CD4-positive, alpha-beta T cell (primary cell): ENCODE data around the gene OPCML. TPM values are rescaled to one million over a fixed set of nuclear protein-coding genes. Genes with fewer than 3 reads are reported as not detected.

Experiments used
- ATAC-seq: fragments of 200-7000 bp; cut with Tn5 transposase; one replicate; pipeline ENCODE4 v1.10.0; 2022; ENCODE audit warnings: mild to moderate bottlenecking; ENCODE audit not compliant: poor library complexity
- CTCF ChIA-PET: fragments of 350-600 bp; sonication (Branson Sonifier 250); formaldehyde crosslinking; loops from one replicate; lab custom pipeline; 2021; ENCODE audit warnings: antibody characterized with exemption, inconsistent platforms; lab: Charles Lee
- POLR2A ChIA-PET: fragments of 350-600 bp; sonication (Branson Sonifier 250); formaldehyde crosslinking; loops from one replicate; lab custom pipeline; 2021; ENCODE audit warnings: antibody characterized with exemption, inconsistent platforms; lab: Charles Lee
- DNase-seq, 14 experiments: peaks; one replicate each; pipeline ENCODE4 v3.0.0-alpha.2; 2013 to 2020; ENCODE audit warnings: mixed read lengths in 2 of 14
- H3K27ac ChIP-seq, 2 donors: one replicate each; pipeline versions ENCODE4 v1.5.1 to v1.7.0; 2013; ENCODE audit warnings: low read length in 2 of 2, low read depth in 1 of 2, mild to moderate bottlenecking in 1 of 2
- H3K27me3 ChIP-seq, 2 experiments: 1 replicate in 1 of 2; 2 replicates in 1 of 2; pipeline versions ENCODE4 v1.6.1 to v1.7.0; 2013; ENCODE audit warnings: low read length in 2 of 2, control low read depth in 1 of 2, mild to moderate bottlenecking in 1 of 2, moderate library complexity in 1 of 2; ENCODE audit not compliant: insufficient read depth in 2 of 2, control insufficient read depth in 1 of 2
- H3K36me3 ChIP-seq: one replicate; pipeline ENCODE4 v1.6.1; 2013; ENCODE audit warnings: low read length, control low read depth; ENCODE audit not compliant: insufficient read depth
- H3K4me1 ChIP-seq: one replicate; pipeline ENCODE4 v1.6.1; 2013; ENCODE audit warnings: low read length, control low read depth; ENCODE audit not compliant: insufficient read depth
- H3K4me3 ChIP-seq: one replicate; pipeline ENCODE4 v1.5.1; 2013; ENCODE audit warnings: mild to moderate bottlenecking, low read length, moderate library complexity
- H3K9me3 ChIP-seq, 2 experiments: 1 replicate in 1 of 2; 2 replicates in 1 of 2; pipeline versions ENCODE4 v1.6.1 to v1.7.0; 2013; ENCODE audit warnings: low read length in 2 of 2, mild to moderate bottlenecking in 2 of 2, control low read depth in 1 of 2, moderate library complexity in 1 of 2; ENCODE audit not compliant: control insufficient read depth in 1 of 2, insufficient read depth in 1 of 2
- H3K27ac Mint-ChIP-seq: one replicate; pipeline ENCODE4 v1.8.0; 2020; ENCODE audit warnings: mixed read lengths
- H3K27me3 Mint-ChIP-seq: one replicate; pipeline ENCODE4 v1.8.0; 2021; ENCODE audit warnings: mixed read lengths
- H3K36me3 Mint-ChIP-seq: one replicate; pipeline ENCODE4 v1.8.0; 2021; ENCODE audit warnings: low read depth, mixed read lengths
- H3K4me1 Mint-ChIP-seq: one replicate; pipeline ENCODE4 v1.8.0; 2021; ENCODE audit warnings: low read depth, mixed read lengths
- H3K4me3 Mint-ChIP-seq: one replicate; pipeline ENCODE4 v1.8.0; 2020; ENCODE audit warnings: mild to moderate bottlenecking, mixed read lengths
- H3K9me3 Mint-ChIP-seq: one replicate; pipeline ENCODE4 v1.8.0; 2020; ENCODE audit warnings: mixed read lengths
- CTCF ChIP-seq: fragments of 200-600 bp; IDR thresholded peaks from one replicate; pipeline ENCODE4 v1.8.0; 2022; ENCODE audit warnings: antibody characterized with exemption, mild to moderate bottlenecking
- intact Hi-C, 2 experiments: fragments of 100-400 bp; cut with DNase I in 1 of 2; cut with micrococcal nuclease in 1 of 2; formaldehyde crosslinking; loops; one replicate each; pipeline versions ENCODE4 v1.15.1 to v1.9.0; 2023 to 2025; cut with DNase I, micrococcal nuclease
- total RNA-seq, 174 experiments: library from RNA in 2 of 174; stranded (reverse) in 2 of 174; gene quantifications; one replicate each; pipeline ENCODE4 v1.2.3 and lab custom pipeline; 2021 to 2026

OPCML gene
- total RNA-seq, 2 experiments from 2014 or later = not detected

GRCh38 chr11:132456751-132457328 is 1075.5 kb downstream of the OPCML start:
- Histone ChIP-seq H3K9me3 (peaks cover 3% of the 10 kb centered on the region in 2 experiments), H3K4me3 (no peak overlapping the region), H3K27ac (no peak overlapping the region), H3K27me3 (no peaks in the 10 kb centered on the region), H3K4me1 (no peaks in the 10 kb centered on the region), H3K36me3 (no peaks in the 10 kb centered on the region)
- no peak for DNase-seq
- ChIA-PET POLR2A (no interaction called here), CTCF (no interaction called here)
- Mint-ChIP-seq H3K36me3 (no peaks in the 10 kb centered on the region), H3K27ac (no peak overlapping the region), H3K4me3 (no peak overlapping the region), H3K4me1 (no peaks in the 10 kb centered on the region), H3K27me3 (no peaks in the 10 kb centered on the region), H3K9me3 (peaks cover 6% of the 10 kb centered on the region)
- intact Hi-C loops = no loop called here
- no peak for ATAC-seq
- TF ChIP-seq CTCF = no peak

GRCh38 chr11:132455044-132455443 is 1077.3 kb downstream of the OPCML start:
- no peak overlapping the region for H3K27ac Mint-ChIP-seq
- ChIA-PET CTCF (no interaction called here), POLR2A (no interaction called here)
- no peaks in the 10 kb centered on the region for H3K27me3 ChIP-seq
- H3K4me1 ChIP-seq = no peaks in the 10 kb centered on the region
- ATAC-seq (no peak), DNase-seq (no peak)
- H3K27ac ChIP-seq = no peak overlapping the region
- no peak overlapping the region for H3K4me3 ChIP-seq
- no peak for TF ChIP-seq CTCF
- no peaks in the 10 kb centered on the region for H3K27me3 Mint-ChIP-seq
- no peaks in the 10 kb centered on the region for H3K9me3 Mint-ChIP-seq
- no peak overlapping the region for H3K4me3 Mint-ChIP-seq
- H3K9me3 ChIP-seq = peaks cover 0 to 6% of the 10 kb centered on the region in 2 experiments
- H3K36me3 ChIP-seq = no peaks in the 10 kb centered on the region
- intact Hi-C loops = no loop called here
- no peaks in the 10 kb centered on the region for H3K4me1 Mint-ChIP-seq
- H3K36me3 Mint-ChIP-seq = no peaks in the 10 kb centered on the region

- Histone ChIP-seq H3K27ac (no peak overlapping the region), H3K27me3 (no peaks in the 10 kb centered on the region), H3K4me3 (no peak overlapping the region), H3K4me1 (no peaks in the 10 kb centered on the region), H3K36me3 (no peaks in the 10 kb centered on the region), H3K9me3 (peaks cover 0 to 6% of the 10 kb centered on the region in 2 experiments)
- Mint-ChIP-seq H3K9me3 (no peaks in the 10 kb centered on the region), H3K4me1 (no peaks in the 10 kb centered on the region), H3K4me3 (no peak overlapping the region), H3K36me3 (no peaks in the 10 kb centered on the region), H3K27me3 (no peaks in the 10 kb centered on the region), H3K27ac (no peak overlapping the region)
- POLR2A ChIA-PET = no interaction called here
- DNase-seq (no peak), ATAC-seq (no peak)
- no peak for TF ChIP-seq CTCF
- CTCF ChIA-PET = no interaction called here
- intact Hi-C loops = no loop called here
Measured at GRCh38 chr11:132453406-132453805, 1078.9 kb downstream of the OPCML start.
